GM12891 (cell line): ENCODE data around the gene XPOT.
A peak's percentile ranks its signal among the peaks of the same experiment; 100 is the strongest.

ENCODE experiments used
- DNase-seq: peaks from one replicate; pipeline ENCODE4 v3.0.0; 2011; ENCODE audit warnings: low spot score; ENCODE audit not compliant: insufficient read length
- FAIRE-seq: peaks from 2 replicates; lab custom pipeline; 2011; peaks lifted over from hg19 to GRCh38; lab: Jason Lieb, UNC
- PAX5 ChIP-seq: IDR thresholded peaks from 2 replicates; pipeline ENCODE4 v1.6.1; 2011; ENCODE audit warnings: low read length, moderate library complexity, mild to moderate bottlenecking; ENCODE audit not compliant: insufficient read depth, severe bottlenecking
- POLR2A ChIP-seq: IDR thresholded peaks from 2 replicates; pipeline ENCODE4 v1.6.1; 2011; ENCODE audit warnings: low read depth, low read length, control low read depth
- POLR2AphosphoS5 ChIP-seq: IDR thresholded peaks from 2 replicates; pipeline ENCODE4 v1.6.1; 2011; ENCODE audit warnings: low read depth, low read length, control low read depth
- POU2F2 ChIP-seq: IDR thresholded peaks from 2 replicates; pipeline ENCODE4 v1.6.1; 2011; ENCODE audit warnings: low read depth, mild to moderate bottlenecking, control low read depth, low read length, moderate library complexity
- SPI1 ChIP-seq: IDR thresholded peaks from 2 replicates; pipeline ENCODE4 v1.6.1; 2011; ENCODE audit warnings: low read depth, low read length, control low read depth
- TAF1 ChIP-seq: IDR thresholded peaks from 2 replicates; pipeline ENCODE4 v1.6.1; 2011; ENCODE audit warnings: low read depth, low read length, control low read depth

Gene XPOT

GRCh38 chr12:64450057-64450640, 46.0 kb downstream of the XPOT start:
- TF ChIP-seq TAF1 (no peak), POLR2A (no peak), PAX5 (no peak), POLR2AphosphoS5 (no peak), SPI1 (no peak), POU2F2 (no peak)
- DNase-seq (no peak), FAIRE-seq (no peak)

- DNase-seq (no peak), FAIRE-seq (peak; percentile 71)
- TF ChIP-seq POLR2AphosphoS5 (no peak), TAF1 (no peak), POLR2A (no peak), SPI1 (no peak), POU2F2 (no peak), PAX5 (no peak)
Observed at GRCh38 chr12:64450711-64451486, 46.7 kb downstream of the XPOT start.

GRCh38 chr12:64451687-64452558, 47.7 kb downstream of the XPOT start, which contains the start of gene TBK1:
Gene TBK1 (plus strand): TSS chr12:64452120. CDS start chr12:64455871, 3,751 bp downstream.
- DNase-seq, result peak; percentile 79
- peak; percentile 91 for FAIRE-seq
- TF ChIP-seq TAF1 (peak; percentile 39), POLR2A (peak; percentile 70), POU2F2 (peak; percentile 62; the same call in 1 of the 2 replicates), SPI1 (0 out of 2 replicates have a peak, but pooled peaks have one; percentile 2), POLR2AphosphoS5 (peak; percentile 80), PAX5 (no peak)

GRCh38 chr12:64452559-64453329, 48.6 kb downstream of the XPOT start:
- TF ChIP-seq SPI1 (0 out of 2 replicates have a peak, but pooled peaks have one; percentile 14), POLR2A (no peak)
- FAIRE-seq (peak; percentile 26), DNase-seq (no peak)

- DNase-seq (no peak), FAIRE-seq (no peak)
- TF ChIP-seq POLR2A (no peak), PAX5 (no peak), TAF1 (no peak), SPI1 (no peak), POU2F2 (no peak), POLR2AphosphoS5 (no peak)
Observed at GRCh38 chr12:64455506-64455905, 51.3 kb downstream of the XPOT start.

- FAIRE-seq, result no peak
- TF ChIP-seq SPI1, result no peak
- TF ChIP-seq POU2F2, result no peak
- no peak for TF ChIP-seq PAX5
- no peak for TF ChIP-seq POLR2A
- no peak for TF ChIP-seq POLR2AphosphoS5
- no peak for TF ChIP-seq TAF1
- no peak for DNase-seq
Observed at GRCh38 chr12:64456119-64456518, 51.9 kb downstream of the XPOT start.

GRCh38 chr12:64457032-64457431, 52.8 kb downstream of the XPOT start:
- DNase-seq, result no peak
- no peak for TF ChIP-seq TAF1
- no peak for TF ChIP-seq POLR2A
- no peak for TF ChIP-seq SPI1
- no peak for TF ChIP-seq POLR2AphosphoS5
- no peak for TF ChIP-seq POU2F2
- no peak for TF ChIP-seq PAX5
- FAIRE-seq, result no peak

GRCh38 chr12:64457466-64457865, 53.3 kb downstream of the XPOT start:
- TF ChIP-seq PAX5, result no peak
- TF ChIP-seq POLR2AphosphoS5, result no peak
- no peak for TF ChIP-seq POLR2A
- no peak for TF ChIP-seq SPI1
- no peak for TF ChIP-seq POU2F2
- FAIRE-seq, result peak; percentile 9
- no peak for DNase-seq

- no peak for DNase-seq
- no peak for FAIRE-seq
- TF ChIP-seq PAX5, result no peak
- TF ChIP-seq POLR2A, result no peak
- no peak for TF ChIP-seq POU2F2
- no peak for TF ChIP-seq SPI1
- no peak for TF ChIP-seq POLR2AphosphoS5
- no peak for TF ChIP-seq TAF1
Observed at GRCh38 chr12:64457923-64458322, 53.7 kb downstream of the XPOT start.
